Body of pancreas (tissue), 4 donors: ENCODE measurements around the gene GABRB2. TPM values are rescaled to one million over a fixed set of nuclear protein-coding genes. Genes with fewer than 3 reads are reported as not detected.

Experiments
- ATAC-seq: fragments of 150-250 bp; one replicate; pipeline ENCODE4 v1.9.1; 2016
- DNase-seq, 4 donors: peaks; one replicate each; pipeline ENCODE4 v3.0.0-alpha.2; 2019
- H3K27ac ChIP-seq, 4 donors: fragments of 200-600 bp; sonication (generic); 1 replicate in 3 of 4; 2 replicates in 1 of 4; pipeline versions ENCODE4 v1.5.1 to v1.6.1; 2016 to 2019; ENCODE audit warnings: mild to moderate bottlenecking in 1 of 4, mixed read lengths in 1 of 4, moderate library complexity in 1 of 4
- H3K27me3 ChIP-seq, 2 donors: fragments of 200-600 bp; sonication (generic); one replicate each; pipeline ENCODE4 v1.6.0; 2016; ENCODE audit warnings: mild to moderate bottlenecking in 1 of 2
- H3K36me3 ChIP-seq, 2 donors: fragments of 200-600 bp; sonication (generic); replicated peaks in 1 of 2; 2 replicates each; pipeline ENCODE4 v1.5.1; 2016; ENCODE audit warnings: low read depth in 2 of 2; ENCODE audit not compliant: insufficient read depth in 1 of 2
- H3K4me1 ChIP-seq: fragments of 200-600 bp; sonication (generic); one replicate; pipeline ENCODE4 v1.6.0; 2016
- H3K4me3 ChIP-seq, 2 donors: fragments of 200-600 bp; sonication (generic); 1 replicate in 1 of 2; 2 replicates in 1 of 2; pipeline ENCODE4 v1.5.1; 2016 to 2019
- H3K9me3 ChIP-seq, 3 donors: fragments of 200-600 bp; sonication (generic); 1 replicate in 2 of 3; 2 replicates in 1 of 3; pipeline ENCODE4 v1.5.1; 2016
- CTCF ChIP-seq, 7 experiments: fragments of 450-650 bp in 4 of 7; fragments of 200-600 bp in 3 of 7; sonication (generic) in 3 of 7; IDR thresholded peaks; one replicate each; pipeline ENCODE4 v1.5.1; 2016 to 2019; ENCODE audit warnings: antibody characterized with exemption in 7 of 7
- POLR2A ChIP-seq, 3 donors: fragments of 450-650 bp; IDR thresholded peaks; one replicate each; pipeline ENCODE4 v1.6.1; 2016; ENCODE audit warnings: antibody characterized with exemption in 3 of 3, mild to moderate bottlenecking in 2 of 3
- WGBS, 2 donors: methylation state at CpG; one replicate each; pipeline ENCODE4 v1.1.5; 2017; 5-methylcytosine and 5-hydroxymethylcytosine counted together
- intact Hi-C: fragments of 100-400 bp; cut with DNase I; formaldehyde crosslinking; loops from one replicate; pipeline ENCODE4 v1.15.1; 2023
- total RNA-seq, 2 donors: library from RNA; depleted of rRNA; stranded (reverse); fragments of >200 nt; gene quantifications; one replicate each; pipeline ENCODE4 v1.1.0, GENCODE V29; 2016

Gene GABRB2
- total RNA-seq, 2 donors from 2014 or later: under 0.01 TPM; not detected in 1

- no peak overlapping the region for H3K27ac ChIP-seq
- H3K9me3 ChIP-seq: no peaks in the 10 kb centered on the region
- H3K4me3 ChIP-seq: peak overlapping the region; percentile 13 to 36
- DNase-seq: no peak
- TF ChIP-seq CTCF (IDR thresholded peaks at IDR 0.05): no peak
- TF ChIP-seq POLR2A (IDR thresholded peaks at IDR 0.05): no peak
- intact Hi-C loops: no loop called here
- peaks cover 32% of the 10 kb centered on the region for H3K4me1 ChIP-seq
- ATAC-seq: no peak
- no peaks in the 10 kb centered on the region for H3K36me3 ChIP-seq
- H3K27me3 ChIP-seq: peaks cover 0 to 32% of the 10 kb centered on the region in 2 donors
- WGBS, 2 donors: 0 to 2% methylated on average over 17 of the region's 17 CpGs
Measured at GRCh38 chr5:161547406-161547737, 847 bp upstream of the GABRB2 start.

- ATAC-seq (no peak), DNase-seq (no peak)
- Histone ChIP-seq H3K4me3 (no peak overlapping the region), H3K4me1 (peaks cover 32% of the 10 kb centered on the region), H3K36me3 (no peaks in the 10 kb centered on the region), H3K27ac (no peak overlapping the region), H3K9me3 (no peaks in the 10 kb centered on the region), H3K27me3 (peaks cover 0 to 32% of the 10 kb centered on the region in 2 donors)
- WGBS, 2 donors: 7 to 8% methylated on average over 8 of the region's 8 CpGs
- no peak for TF ChIP-seq CTCF (IDR thresholded peaks at IDR 0.05)
- intact Hi-C loops: no loop called here
Measured at GRCh38 chr5:161546095-161546469, 443 bp downstream of the GABRB2 start.

GRCh38 chr5:161545344-161546094 lies 1.0 kb downstream of the GABRB2 start:
- no peak overlapping the region for H3K4me3 ChIP-seq
- no peaks in the 10 kb centered on the region for H3K9me3 ChIP-seq
- H3K36me3 ChIP-seq: no peaks in the 10 kb centered on the region
- H3K4me1 ChIP-seq: peaks cover 32% of the 10 kb centered on the region
- H3K27ac ChIP-seq: no peak overlapping the region
- H3K27me3 ChIP-seq: peaks cover 0 to 32% of the 10 kb centered on the region in 2 donors
- TF ChIP-seq POLR2A (IDR thresholded peaks at IDR 0.05) (no peak), CTCF (IDR thresholded peaks at IDR 0.05) (no peak)
- intact Hi-C loops: no loop called here
- ATAC-seq (no peak), DNase-seq (no peak)
- WGBS, 2 donors: 18 to 33% methylated on average over 8 of the region's 8 CpGs

- H3K9me3 ChIP-seq: no peaks in the 10 kb centered on the region
- peaks cover 0 to 32% of the 10 kb centered on the region in 2 donors for H3K27me3 ChIP-seq
- 2 to 4% methylated on average over 7 of the region's 7 CpGs for WGBS, 2 donors
- no peak overlapping the region for H3K4me3 ChIP-seq
- H3K4me1 ChIP-seq: peaks cover 32% of the 10 kb centered on the region
- peak; percentile 58 for ATAC-seq
- DNase-seq: peak; percentile 36 to 59 (median 42)
- no peak for TF ChIP-seq POLR2A (IDR thresholded peaks at IDR 0.05)
- peak; percentile 56 to 80 (median 66) for TF ChIP-seq CTCF (IDR thresholded peaks at IDR 0.05)
- H3K36me3 ChIP-seq: no peaks in the 10 kb centered on the region
- intact Hi-C loops: no loop called here
- H3K27ac ChIP-seq: no peak overlapping the region
Measured at GRCh38 chr5:161544350-161544765, 2.2 kb downstream of the GABRB2 start.

- TF ChIP-seq CTCF (IDR thresholded peaks at IDR 0.05): no peak
- TF ChIP-seq POLR2A (IDR thresholded peaks at IDR 0.05): no peak
- 41 to 44% methylated on average over 1 of the region's 1 CpG for WGBS, 2 donors
- H3K4me3 ChIP-seq: no peak overlapping the region
- intact Hi-C loops: no loop called here
- H3K27me3 ChIP-seq: peaks cover 0 to under 1% of the 10 kb centered on the region in 2 donors
- H3K36me3 ChIP-seq: no peaks in the 10 kb centered on the region
- no peak for ATAC-seq
- DNase-seq: no peak
- H3K9me3 ChIP-seq: no peaks in the 10 kb centered on the region
- H3K4me1 ChIP-seq: no peaks in the 10 kb centered on the region
- H3K27ac ChIP-seq: no peak overlapping the region
Measured at GRCh38 chr5:161539016-161539415, 7.5 kb downstream of the GABRB2 start.
